H1 (cell line): ENCODE measurements around the gene DEXI. TPM values are rescaled to one million over a fixed set of nuclear protein-coding genes. Genes with fewer than 3 reads are reported as not detected.

Experiments
- CTCF ChIA-PET: fragments of 300-600 bp; sonication (Branson Sonifier 250); formaldehyde crosslinking; loops from one replicate; lab custom pipeline; 2021; ENCODE audit not compliant: partially characterized antibody; lab: Charles Lee
- POLR2A ChIA-PET: fragments of 300-600 bp; sonication (Branson Sonifier 250); formaldehyde crosslinking; loops from one replicate; lab custom pipeline; 2021; ENCODE audit warnings: inconsistent platforms; ENCODE audit not compliant: partially characterized antibody; lab: Charles Lee
- DNase-seq, 2 experiments: peaks; one replicate each; pipeline versions ENCODE4 v3.0.0 to v3.0.0-alpha.2; 2010 to 2022; ENCODE audit warnings: low spot score in 2 of 2, low read depth in 1 of 2, mixed read lengths in 1 of 2
- FAIRE-seq: peaks from 2 replicates; lab custom pipeline; 2011; peaks lifted over from hg19 to GRCh38; lab: Jason Lieb, UNC
- H2AFZ ChIP-seq: 2 replicates; pipeline ENCODE4 v1.8.1; 2012; ENCODE audit warnings: low read length, inconsistent platforms
- H2AK5ac ChIP-seq: 2 replicates; pipeline ENCODE4 v1.6.1; 2013; ENCODE audit warnings: low read depth, low read length
- H2BK120ac ChIP-seq: replicated peaks from 2 replicates; pipeline ENCODE3; 2013; ENCODE audit warnings: low read depth, low read length, inconsistent platforms
- H2BK12ac ChIP-seq: 2 replicates; pipeline ENCODE4 v1.6.1; 2013; ENCODE audit warnings: low read depth, low read length
- H2BK15ac ChIP-seq: 2 replicates; pipeline ENCODE4 v1.6.1; 2013; ENCODE audit warnings: low read length
- H2BK20ac ChIP-seq: 2 replicates; pipeline ENCODE4 v1.6.1; 2013; ENCODE audit warnings: low read length
- H2BK5ac ChIP-seq: 2 replicates; pipeline ENCODE4 v1.6.1; 2013; ENCODE audit warnings: low read depth, low read length
- H3K14ac ChIP-seq: 2 replicates; pipeline ENCODE4 v1.6.1; 2013; ENCODE audit warnings: inconsistent platforms; ENCODE audit not compliant: insufficient read length
- H3K18ac ChIP-seq: 2 replicates; pipeline ENCODE4 v1.6.1; 2013; ENCODE audit warnings: low read length; ENCODE audit errors: extremely low read depth
- H3K23ac ChIP-seq: 2 replicates; pipeline ENCODE4 v1.6.1; 2013; ENCODE audit warnings: inconsistent platforms; ENCODE audit not compliant: insufficient read length
- H3K23me2 ChIP-seq: 2 replicates; pipeline ENCODE4 v1.6.1; 2013; ENCODE audit warnings: low read depth, low read length
- H3K27ac ChIP-seq: 2 replicates; pipeline ENCODE4 v1.6.1; 2011; ENCODE audit warnings: low read depth, low read length, inconsistent platforms
- H3K27me3 ChIP-seq, 4 experiments: replicated peaks in 1 of 4; 1 replicate in 1 of 4; 2 replicates in 3 of 4; pipeline versions ENCODE4 v1.6.1 to v1.8.1; 2011 to 2013; ENCODE audit warnings: low read length in 3 of 4, mild to moderate bottlenecking in 3 of 4, inconsistent platforms in 2 of 4, mixed read lengths in 2 of 4, moderate library complexity in 1 of 4; ENCODE audit not compliant: control insufficient read depth in 3 of 4, insufficient read depth in 3 of 4; ENCODE audit errors: extremely low read depth in 1 of 4
- H3K36me3 ChIP-seq, 4 experiments: 2 replicates each; pipeline versions ENCODE4 v1.6.1 to v1.8.1; 2011 to 2013; ENCODE audit warnings: mild to moderate bottlenecking in 4 of 4, low read length in 3 of 4, moderate library complexity in 2 of 4, control low read depth in 1 of 4, inconsistent platforms in 1 of 4; ENCODE audit not compliant: insufficient read depth in 4 of 4, control insufficient read depth in 2 of 4
- H3K4ac ChIP-seq: replicated peaks from 2 replicates; pipeline ENCODE3; 2013; ENCODE audit warnings: low read length, low read depth, mixed read lengths, inconsistent platforms; ENCODE audit not compliant: insufficient read length
- H3K4me1 ChIP-seq, 4 experiments: replicated peaks in 1 of 4; 1 replicate in 1 of 4; 2 replicates in 3 of 4; pipeline versions ENCODE4 v1.6.1 to v1.8.1; 2011 to 2013; ENCODE audit warnings: low read length in 3 of 4, inconsistent platforms in 2 of 4, mixed read lengths in 1 of 4; ENCODE audit not compliant: insufficient read depth in 4 of 4, control insufficient read depth in 3 of 4
- H3K4me2 ChIP-seq, 2 experiments: 2 replicates each; pipeline versions ENCODE4 v1.6.1 to v1.8.1; 2011 to 2013; ENCODE audit warnings: low read depth in 2 of 2, low read length in 2 of 2, control low read depth in 1 of 2, inconsistent platforms in 1 of 2, mild to moderate bottlenecking in 1 of 2; ENCODE audit not compliant: insufficient read depth in 1 of 2
- H3K4me3 ChIP-seq, 4 experiments: fragments of 200-600, 300-600 bp in 1 of 4; sonication (generic), shearing (Covaris generic), sonication (Bioruptor Twin) in 1 of 4; 2 replicates each; pipeline versions ENCODE4 v1.5.1 to v1.8.1; 2011 to 2016; ENCODE audit warnings: low read length in 4 of 4, low read depth in 3 of 4, control low read depth in 2 of 4, inconsistent platforms in 2 of 4, mild to moderate bottlenecking in 2 of 4, mixed read lengths in 1 of 4, moderate library complexity in 1 of 4; ENCODE audit not compliant: insufficient read depth in 2 of 4; ENCODE audit errors: extremely low read depth in 1 of 4
- H3K56ac ChIP-seq: replicated peaks from 2 replicates; pipeline ENCODE3; 2013; ENCODE audit warnings: low read depth, mild to moderate bottlenecking, mixed read lengths, low read length, inconsistent platforms; ENCODE audit not compliant: insufficient read length
- H3K79me1 ChIP-seq: 2 replicates; pipeline ENCODE4 v1.6.1; 2013; ENCODE audit warnings: low read depth, low read length, control low read depth
- H3K79me2 ChIP-seq, 2 experiments: 2 replicates each; pipeline versions ENCODE4 v1.6.1 to v1.8.1; 2012 to 2013; ENCODE audit warnings: low read length in 2 of 2, mild to moderate bottlenecking in 2 of 2, inconsistent platforms in 1 of 2; ENCODE audit not compliant: insufficient read depth in 2 of 2, control insufficient read depth in 1 of 2
- H3K9ac ChIP-seq, 4 experiments: replicated peaks in 1 of 4; 1 replicate in 1 of 4; 2 replicates in 3 of 4; pipeline versions ENCODE4 v1.6.1 to v1.8.1; 2011 to 2013; ENCODE audit warnings: low read depth in 3 of 4, low read length in 3 of 4, control low read depth in 2 of 4, mild to moderate bottlenecking in 2 of 4, moderate library complexity in 2 of 4, inconsistent platforms in 1 of 4; ENCODE audit errors: extremely low read depth in 1 of 4
- H3K9me3 ChIP-seq, 2 experiments: 2 replicates each; pipeline versions ENCODE4 v1.6.1 to v1.8.1; 2012 to 2013; ENCODE audit warnings: mild to moderate bottlenecking in 2 of 2, moderate library complexity in 2 of 2, control low read depth in 1 of 2, inconsistent platforms in 1 of 2, low read depth in 1 of 2, low read length in 1 of 2, mixed read lengths in 1 of 2; ENCODE audit not compliant: insufficient read depth in 2 of 2
- H4K20me1 ChIP-seq, 2 experiments: replicated peaks in 1 of 2; 2 replicates each; pipeline versions ENCODE3 to v1.8.1; 2011 to 2013; ENCODE audit warnings: inconsistent platforms in 2 of 2, low read length in 2 of 2, mild to moderate bottlenecking in 1 of 2; ENCODE audit not compliant: insufficient read depth in 2 of 2, control insufficient read depth in 1 of 2
- H4K5ac ChIP-seq: 2 replicates; pipeline ENCODE4 v1.6.1; 2013; ENCODE audit warnings: low read length, low read depth, mixed read lengths, inconsistent platforms; ENCODE audit not compliant: insufficient read length
- H4K8ac ChIP-seq: 2 replicates; pipeline ENCODE4 v1.8.0; 2013; ENCODE audit warnings: mild to moderate bottlenecking, moderate library complexity, low read length, inconsistent platforms; ENCODE audit not compliant: insufficient read depth; ENCODE audit errors: extremely low read depth
- H4K91ac ChIP-seq: replicated peaks from 2 replicates; pipeline ENCODE3; 2013; ENCODE audit warnings: low read length, mixed read lengths, inconsistent platforms; ENCODE audit not compliant: insufficient read length
- BRCA1 ChIP-seq: IDR thresholded peaks from 2 replicates; pipeline ENCODE4 v1.6.1; 2012; ENCODE audit warnings: low read depth, low read length, improper control_type of control experiment
- CTCF ChIP-seq, 3 experiments: IDR thresholded peaks; 1 replicate in 2 of 3; 2 replicates in 1 of 3; pipeline versions ENCODE4 v1.5.1 to v1.6.1; 2011; ENCODE audit warnings: low read length in 3 of 3, mild to moderate bottlenecking in 3 of 3, inconsistent platforms in 2 of 3, low read depth in 1 of 3, moderate library complexity in 1 of 3; ENCODE audit not compliant: insufficient read depth in 1 of 3; ENCODE audit errors: control extremely low read depth in 1 of 3
- NANOG ChIP-seq: IDR thresholded peaks from 2 replicates; pipeline ENCODE4 v1.6.1; 2011; ENCODE audit warnings: low read length, low read depth, mild to moderate bottlenecking, inconsistent platforms; ENCODE audit not compliant: insufficient read depth, poor library complexity, severe bottlenecking
- RAD21 ChIP-seq, 2 experiments: IDR thresholded peaks in 1 of 2; conservative IDR thresholded peaks in 1 of 2; 2 replicates each; pipeline ENCODE4 v1.6.1; 2011; ENCODE audit warnings: low read depth in 2 of 2, low read length in 2 of 2, improper control_type of control experiment in 1 of 2, inconsistent platforms in 1 of 2, mild to moderate bottlenecking in 1 of 2, moderate library complexity in 1 of 2
- WGBS, 2 experiments: shearing (Covaris generic) in 1 of 2; methylation state at CpG; one replicate each; pipeline versions ENCODE4 v1.1.6 to v1.1.7; 2013 to 2015; ENCODE audit warnings: low lambda C conversion rate in 2 of 2, mixed read lengths in 2 of 2, inconsistent platforms in 1 of 2, low coverage in 1 of 2, missing lambda C conversion rate in 1 of 2; ENCODE audit not compliant: insufficient replicate concordance in 2 of 2, insufficient coverage in 1 of 2, insufficient read length in 1 of 2; ENCODE audit errors: extremely low coverage in 1 of 2, missing lambda C conversion rate in 1 of 2; 5-methylcytosine and 5-hydroxymethylcytosine counted together
- polyA plus RNA-seq, 7 experiments: library from polyadenylated mRNA; depleted of rRNA in 3 of 7; stranded (reverse) in 5 of 7; unstranded in 2 of 7; fragments of >200 nt in 5 of 7; fragments of 200-250 nt in 2 of 7; gene quantifications; 1 replicate in 5 of 7; 2 replicates in 1 of 7; 4 replicates in 1 of 7; pipeline versions ENCODE4 v1.2.1 to v1.2.3, GENCODE V29; 2011 to 2013; ENCODE audit warnings: missing spikeins in 2 of 7, mixed read lengths in 2 of 7
- total RNA-seq: library from RNA; stranded (reverse); fragmentation: NEBNext Ultra II Directional; extraction: Animal tissue kit (Norgen Biotek cat#: 25700); gene quantifications from 2 replicates; pipeline ENCODE4 v1.2.1, GENCODE V29; 2021

Gene DEXI
- total and polyA plus RNA-seq, 2 of the 8 experiments (the other 6 are each of a cell fraction or from before 2014, with no cell fraction given) = 39.5 to 47.3 TPM

GRCh38 chr16:10988164-10988803 lies 46.0 kb upstream of the DEXI start:
- Histone ChIP-seq H3K36me3 (no peaks in the 10 kb centered on the region; a peak in 1 of 8 replicates), H2AFZ (no peak overlapping the region), H4K20me1 (peaks cover 3 to 11% of the 10 kb centered on the region in 2 experiments), H4K8ac (no peak overlapping the region), H3K79me2 (no peaks in the 10 kb centered on the region), H2BK15ac (no peak overlapping the region), H3K27ac (no peak overlapping the region), H2BK12ac (no peak overlapping the region), H3K23me2 (no peaks in the 10 kb centered on the region), H3K4me2 (no peak overlapping the region), H3K9ac (no peak overlapping the region), H3K23ac (no peak overlapping the region), H3K9me3 (no peaks in the 10 kb centered on the region), H4K91ac (no peak overlapping the region), H4K5ac (no peak overlapping the region), H3K79me1 (no peaks in the 10 kb centered on the region), H3K4me3 (no peak overlapping the region), H2BK20ac (no peak overlapping the region), H3K4ac (no peak overlapping the region), H2AK5ac (no peak overlapping the region), H3K27me3 (no peaks in the 10 kb centered on the region), H3K56ac (no peak overlapping the region), H3K18ac (no peak overlapping the region), H2BK5ac (no peak overlapping the region), H2BK120ac (no peak overlapping the region), H3K14ac (no peak overlapping the region), H3K4me1 (no peaks in the 10 kb centered on the region)
- DNase-seq (peak in 1 of 2 experiments; percentile 65), FAIRE-seq (no peak)
- WGBS, 2 experiments = 81% methylated on average over 7 of the region's 7 CpGs; no CpG with 5 or more reads in 1 of the 2 experiments
- TF ChIP-seq BRCA1 (no peak), NANOG (no peak), CTCF (IDR thresholded peaks at IDR 0.05; ENCODE audit: control extremely low read depth in 1 of 3, insufficient read depth in 1 of 3, low read depth in 1 of 3, low read length in 3 of 3) (peak; percentile 58 to 75 (median 74)), RAD21 (IDR thresholded peaks at IDR 0.05 in 1 of 2, conservative IDR thresholded peaks at IDR 0.05 in 1 of 2; ENCODE audit: low read depth in 2 of 2, low read length in 2 of 2) (peak; percentile 51 to 62)
- CTCF ChIA-PET = interaction anchor here (1.0 to 1.8 kb wide), 5 partner anchors 10 to 117 kb away, joined by 3 to 7 read pairs (median 5); no protein-coding TSS in a partner anchor
- POLR2A ChIA-PET = no interaction called here
